HG03571 (cell line): Measurements from ENCODE around the gene LARP1.
"Not testable (repeated sequence)": the region's sequence is repeated elsewhere in the genome, so short reads cannot be mapped to it uniquely, and the experiment has no call there.

Experiments used
- ATAC-seq: cut with Tn5 transposase; IDR thresholded peaks from one replicate; pipeline ENCODE4 v1.9.1; 2021; ENCODE audit not compliant: unreplicated experiment

The LARP1 gene

GRCh38 chr5:154755361-154756008 is at the start of gene LARP1:
Gene LARP1, plus strand, starts transcription at chr5:154755377. Its CDS starts 381 bp downstream, at chr5:154755758.
- ATAC-seq, result peak; percentile 3

- ATAC-seq, result no peak
These were observed 48.8 kb upstream of the LARP1 start for GRCh38 chr5:154706416-154706815.

GRCh38 chr5:154707641-154708040 is 47.5 kb upstream of the LARP1 start:
- no peak for ATAC-seq

GRCh38 chr5:154708207-154708606 is 47.0 kb upstream of the LARP1 start:
- ATAC-seq, result no peak

- ATAC-seq, result no peak
These were observed 46.3 kb upstream of the LARP1 start for GRCh38 chr5:154708846-154709245.

- ATAC-seq, result no peak
These were observed 45.5 kb upstream of the LARP1 start for GRCh38 chr5:154709368-154710305.

- no peak for ATAC-seq
These were observed 42.4 kb upstream of the LARP1 start for GRCh38 chr5:154712518-154713437.

- no peak for ATAC-seq
These were observed 41.5 kb upstream of the LARP1 start for GRCh38 chr5:154713615-154714125.

- peak; percentile 95 for ATAC-seq
These were observed 40.8 kb upstream of the LARP1 start for GRCh38 chr5:154714266-154714986.

GRCh38 chr5:154721481-154722058 is 33.6 kb upstream of the LARP1 start:
- no peak for ATAC-seq

GRCh38 chr5:154722097-154722496 is 33.1 kb upstream of the LARP1 start:
- no peak for ATAC-seq

- no peak for ATAC-seq
These were observed 32.2 kb upstream of the LARP1 start for GRCh38 chr5:154722936-154723335.

GRCh38 chr5:154723740-154724505 is 31.3 kb upstream of the LARP1 start:
- no peak for ATAC-seq

GRCh38 chr5:154727361-154727760 is 27.8 kb upstream of the LARP1 start:
- ATAC-seq, result no peak

GRCh38 chr5:154728939-154729588 is 26.1 kb upstream of the LARP1 start:
- no peak for ATAC-seq

GRCh38 chr5:154729613-154730012 is 25.6 kb upstream of the LARP1 start:
- no peak for ATAC-seq

- not testable (repeated sequence) for ATAC-seq
These were observed 24.4 kb upstream of the LARP1 start for GRCh38 chr5:154730761-154731160.

- no peak for ATAC-seq
These were observed 23.0 kb upstream of the LARP1 start for GRCh38 chr5:154732212-154732611.
